Stimulated activated CD4-positive, alpha-beta T cell treated with anti-CD3 and anti-CD28 coated beads, Interleukin-1b, Interleukin-23, amount 100 ng/mL, for 24 hours (primary cell): ENCODE measurements around the gene SAMD8.
A peak's percentile ranks its signal among the peaks of the same experiment; 100 is the strongest.
"Not testable (repeated sequence)": the region's sequence is repeated elsewhere in the genome, so short reads cannot be mapped to it uniquely, and the experiment has no call there.

Source experiments
- DNase-seq, 4 experiments: peaks; one replicate each; pipeline ENCODE4 v3.0.0-alpha.2; 2020; ENCODE audit warnings: low read depth in 4 of 4, low spot score in 1 of 4

Gene SAMD8

GRCh38 chr10:75191821-75192568, 80.5 kb downstream of the SAMD8 start:
- no peak for DNase-seq

GRCh38 chr10:75194625-75195024, 83.2 kb downstream of the SAMD8 start:
- DNase-seq: not testable (repeated sequence)

- DNase-seq: no peak
Observed at GRCh38 chr10:75195035-75195763, 83.7 kb downstream of the SAMD8 start.

- DNase-seq: no peak
Observed at GRCh38 chr10:75197066-75197465, 85.6 kb downstream of the SAMD8 start.

GRCh38 chr10:75197906-75198305, 86.5 kb downstream of the SAMD8 start:
- DNase-seq: no peak

- not testable (repeated sequence) for DNase-seq
Observed at GRCh38 chr10:75199949-75200348, 88.5 kb downstream of the SAMD8 start.

GRCh38 chr10:75201793-75202307, 90.4 kb downstream of the SAMD8 start:
- no peak for DNase-seq

GRCh38 chr10:75202321-75203045, 91.0 kb downstream of the SAMD8 start:
- no peak for DNase-seq

- not testable (repeated sequence) for DNase-seq
Observed at GRCh38 chr10:75203046-75203620, 91.7 kb downstream of the SAMD8 start.

GRCh38 chr10:75203724-75204123, 92.3 kb downstream of the SAMD8 start:
- DNase-seq: no peak

- DNase-seq: no peak
Observed at GRCh38 chr10:75205908-75206307, 94.5 kb downstream of the SAMD8 start.

- not testable (repeated sequence) for DNase-seq
Observed at GRCh38 chr10:75206638-75207037, 95.2 kb downstream of the SAMD8 start.

GRCh38 chr10:75207079-75207856, 95.8 kb downstream of the SAMD8 start:
- DNase-seq: no peak

GRCh38 chr10:75207857-75208144, 96.3 kb downstream of the SAMD8 start:
- no peak for DNase-seq

GRCh38 chr10:75208181-75208580, 96.7 kb downstream of the SAMD8 start:
- no peak for DNase-seq

GRCh38 chr10:75209086-75209920, 97.8 kb downstream of the SAMD8 start:
- DNase-seq: no peak

- DNase-seq: peak; percentile 45 to 64 (median 56)
Observed at GRCh38 chr10:75209921-75210281, 98.4 kb downstream of the SAMD8 start.

GRCh38 chr10:75210282-75211006, 99.0 kb downstream of the SAMD8 start, which contains the start of gene VDAC2:
Gene VDAC2 (plus strand): TSS chr10:75210796. CDS start chr10:75211159, 363 bp downstream.
- peak; percentile 83 to 92 (median 92) for DNase-seq
